NB4 (cell line): ENCODE data around the gene TEDC1.

Experiments
- TF ChIP-seq, protein P1 (sequence below): IDR thresholded peaks from one replicate; pipeline ENCODE4 v1.5.1; 2012; ENCODE audit warnings: low read depth, low read length
- TF ChIP-seq, protein P2 (sequence below): IDR thresholded peaks from 2 replicates; pipeline ENCODE4 v1.6.1; 2011; ENCODE audit warnings: low read depth, low read length

DNA sequence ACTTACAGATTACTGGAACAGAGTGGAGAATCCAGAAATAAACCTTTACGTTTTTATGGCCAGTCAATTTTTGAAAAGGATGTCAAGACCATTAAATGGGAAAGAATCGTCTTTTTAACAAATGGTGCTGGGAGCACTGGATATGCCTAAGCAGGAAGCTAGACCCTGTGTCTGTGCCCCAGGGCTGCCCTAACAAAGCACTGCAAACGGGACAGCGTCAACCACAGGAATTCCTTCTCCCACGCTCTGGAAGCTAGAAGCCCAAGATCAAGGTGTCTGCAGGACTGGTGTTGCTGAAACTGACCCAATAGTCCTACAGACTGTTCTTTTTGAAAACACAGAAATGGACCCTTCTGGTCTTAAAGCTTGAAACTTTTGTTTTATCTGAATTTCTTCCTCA, 26.1 kb downstream of the TEDC1 start:
- TF ChIP-seq, protein P1, sequence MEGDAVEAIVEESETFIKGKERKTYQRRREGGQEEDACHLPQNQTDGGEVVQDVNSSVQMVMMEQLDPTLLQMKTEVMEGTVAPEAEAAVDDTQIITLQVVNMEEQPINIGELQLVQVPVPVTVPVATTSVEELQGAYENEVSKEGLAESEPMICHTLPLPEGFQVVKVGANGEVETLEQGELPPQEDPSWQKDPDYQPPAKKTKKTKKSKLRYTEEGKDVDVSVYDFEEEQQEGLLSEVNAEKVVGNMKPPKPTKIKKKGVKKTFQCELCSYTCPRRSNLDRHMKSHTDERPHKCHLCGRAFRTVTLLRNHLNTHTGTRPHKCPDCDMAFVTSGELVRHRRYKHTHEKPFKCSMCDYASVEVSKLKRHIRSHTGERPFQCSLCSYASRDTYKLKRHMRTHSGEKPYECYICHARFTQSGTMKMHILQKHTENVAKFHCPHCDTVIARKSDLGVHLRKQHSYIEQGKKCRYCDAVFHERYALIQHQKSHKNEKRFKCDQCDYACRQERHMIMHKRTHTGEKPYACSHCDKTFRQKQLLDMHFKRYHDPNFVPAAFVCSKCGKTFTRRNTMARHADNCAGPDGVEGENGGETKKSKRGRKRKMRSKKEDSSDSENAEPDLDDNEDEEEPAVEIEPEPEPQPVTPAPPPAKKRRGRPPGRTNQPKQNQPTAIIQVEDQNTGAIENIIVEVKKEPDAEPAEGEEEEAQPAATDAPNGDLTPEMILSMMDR: no peak
- TF ChIP-seq, protein P2, sequence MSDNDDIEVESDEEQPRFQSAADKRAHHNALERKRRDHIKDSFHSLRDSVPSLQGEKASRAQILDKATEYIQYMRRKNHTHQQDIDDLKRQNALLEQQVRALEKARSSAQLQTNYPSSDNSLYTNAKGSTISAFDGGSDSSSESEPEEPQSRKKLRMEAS: no peak
